ENCODE results near the gene XK.

- TF ChIP-seq CTCF (IDR thresholded peaks at IDR 0.05; ENCODE audit: insufficient read depth, low read length, poor library complexity, severe bottlenecking) (no peak), EZH2phosphoT487 (conservative IDR thresholded peaks at IDR 0.05; ENCODE audit: low read length) (no peak)
These were observed 37.0 kb downstream of the XK start for GRCh38 chrX:37722595-37722994.

Data from SU-DHL-6 (cell line).